ENCODE results near the gene CNTNAP2.

CNTNAP2 gene

GRCh38 chr7:146709451-146710027 lies 592.9 kb downstream of the CNTNAP2 start:
- no peak overlapping the region for H3K4me3 ChIP-seq (ENCODE audit: low read depth, low read length)
- DNase-seq (ENCODE audit: low read depth, low spot score) = no peak
- no peak for TF ChIP-seq CTCF (IDR thresholded peaks at IDR 0.05; ENCODE audit: low read depth, low read length)
- in situ Hi-C loops (cut with HindIII; ENCODE audit: low sequenced_read_pairs) = no loop called here

GRCh38 chr7:146713205-146713604 lies 596.6 kb downstream of the CNTNAP2 start:
- in situ Hi-C loops (cut with HindIII; ENCODE audit: low sequenced_read_pairs) = no loop called here
- TF ChIP-seq CTCF (IDR thresholded peaks at IDR 0.05; ENCODE audit: low read depth, low read length) = no peak
- no peak overlapping the region for H3K4me3 ChIP-seq (ENCODE audit: low read depth, low read length)
- DNase-seq (ENCODE audit: low read depth, low spot score) = no peak

- DNase-seq (ENCODE audit: low read depth, low spot score) = no peak
- TF ChIP-seq CTCF (IDR thresholded peaks at IDR 0.05; ENCODE audit: low read depth, low read length) = no peak
- H3K4me3 ChIP-seq (ENCODE audit: low read depth, low read length) = no peak overlapping the region
- in situ Hi-C loops (cut with HindIII; ENCODE audit: low sequenced_read_pairs) = no loop called here
Measured at GRCh38 chr7:146713934-146714333, 597.3 kb downstream of the CNTNAP2 start.

GRCh38 chr7:146720195-146720594 lies 603.6 kb downstream of the CNTNAP2 start:
- DNase-seq (ENCODE audit: low read depth, low spot score) = no peak
- no peak overlapping the region for H3K4me3 ChIP-seq (ENCODE audit: low read depth, low read length)
- in situ Hi-C loops (cut with HindIII; ENCODE audit: low sequenced_read_pairs) = no loop called here
- no peak for TF ChIP-seq CTCF (IDR thresholded peaks at IDR 0.05; ENCODE audit: low read depth, low read length)

GRCh38 chr7:146722986-146723385 lies 606.4 kb downstream of the CNTNAP2 start:
- in situ Hi-C loops (cut with HindIII; ENCODE audit: low sequenced_read_pairs) = no loop called here
- H3K4me3 ChIP-seq (ENCODE audit: low read depth, low read length) = no peak overlapping the region
- DNase-seq (ENCODE audit: low read depth, low spot score) = no peak
- TF ChIP-seq CTCF (IDR thresholded peaks at IDR 0.05; ENCODE audit: low read depth, low read length) = no peak

GRCh38 chr7:146725520-146725919 lies 608.9 kb downstream of the CNTNAP2 start:
- no peak for TF ChIP-seq CTCF (IDR thresholded peaks at IDR 0.05; ENCODE audit: low read depth, low read length)
- in situ Hi-C loops (cut with HindIII; ENCODE audit: low sequenced_read_pairs) = no loop called here
- DNase-seq (ENCODE audit: low read depth, low spot score) = no peak
- H3K4me3 ChIP-seq (ENCODE audit: low read depth, low read length) = no peak overlapping the region

GRCh38 chr7:146728141-146728540 lies 611.5 kb downstream of the CNTNAP2 start:
- TF ChIP-seq CTCF (IDR thresholded peaks at IDR 0.05; ENCODE audit: low read depth, low read length) = no peak
- no peak for DNase-seq (ENCODE audit: low read depth, low spot score)
- in situ Hi-C loops (cut with HindIII; ENCODE audit: low sequenced_read_pairs) = no loop called here
- no peak overlapping the region for H3K4me3 ChIP-seq (ENCODE audit: low read depth, low read length)

Measured in astrocyte of the spinal cord (primary cell).